Stimulated activated CD4-positive, alpha-beta T cell treated with anti-CD3 and anti-CD28 coated beads, Interleukin-2, amount 100 ng/mL, for 4 hours (primary cell): ENCODE results near the gene EPHB1.

Source experiments
- DNase-seq: peaks from one replicate; pipeline ENCODE4 v3.0.0-alpha.2; 2020; ENCODE audit warnings: low read depth

The EPHB1 gene

GRCh38 chr3:134794950-134795745 is at the start of gene EPHB1:
Gene EPHB1 (plus strand): TSS chr3:134795260.
- DNase-seq: no peak

GRCh38 chr3:134748698-134749097 is 46.4 kb upstream of the EPHB1 start:
- DNase-seq: no peak

- DNase-seq: no peak
Measured at GRCh38 chr3:134749174-134749573, 45.9 kb upstream of the EPHB1 start.

- no peak for DNase-seq
Measured at GRCh38 chr3:134749802-134750553, 45.1 kb upstream of the EPHB1 start.

GRCh38 chr3:134751831-134752230 is 43.2 kb upstream of the EPHB1 start:
- DNase-seq: no peak

- no peak for DNase-seq
Measured at GRCh38 chr3:134752761-134753461, 42.1 kb upstream of the EPHB1 start.

GRCh38 chr3:134753999-134754742 is 40.9 kb upstream of the EPHB1 start:
- no peak for DNase-seq

GRCh38 chr3:134754768-134755559 is 40.1 kb upstream of the EPHB1 start:
- no peak for DNase-seq

GRCh38 chr3:134755821-134756220 is 39.2 kb upstream of the EPHB1 start:
- DNase-seq: no peak

GRCh38 chr3:134757549-134758069 is 37.5 kb upstream of the EPHB1 start:
- no peak for DNase-seq

- no peak for DNase-seq
Measured at GRCh38 chr3:134761213-134761612, 33.8 kb upstream of the EPHB1 start.

- no peak for DNase-seq
Measured at GRCh38 chr3:134762016-134762415, 33.0 kb upstream of the EPHB1 start.

GRCh38 chr3:134765468-134765867 is 29.6 kb upstream of the EPHB1 start:
- no peak for DNase-seq

- DNase-seq: no peak
Measured at GRCh38 chr3:134766290-134766689, 28.8 kb upstream of the EPHB1 start.

GRCh38 chr3:134768116-134768515 is 26.9 kb upstream of the EPHB1 start:
- no peak for DNase-seq

- DNase-seq: no peak
Measured at GRCh38 chr3:134768837-134769236, 26.2 kb upstream of the EPHB1 start.

- DNase-seq: no peak
Measured at GRCh38 chr3:134769287-134769868, 25.7 kb upstream of the EPHB1 start.

- no peak for DNase-seq
Measured at GRCh38 chr3:134772011-134772410, 23.0 kb upstream of the EPHB1 start.

- no peak for DNase-seq
Measured at GRCh38 chr3:134772591-134772990, 22.5 kb upstream of the EPHB1 start.

GRCh38 chr3:134775831-134776230 is 19.2 kb upstream of the EPHB1 start:
- DNase-seq: no peak

- no peak for DNase-seq
Measured at GRCh38 chr3:134776518-134776917, 18.5 kb upstream of the EPHB1 start.
